K562 (cell line): Measurements from ENCODE around the gene TRPV6. TPM values are rescaled to one million over a fixed set of nuclear protein-coding genes. Genes with fewer than 3 reads are reported as not detected.

Source experiments
- ATF7 ChIP-seq: fragments of 450-650 bp; IDR thresholded peaks from 2 replicates; pipeline ENCODE4 v1.7.1; 2014; ENCODE audit warnings: mild to moderate bottlenecking, moderate library complexity
- BCL6 ChIP-seq: fragments of 250-450 bp; sonication (Bioruptor Pico); IDR thresholded peaks from 2 replicates; pipeline ENCODE4 v1.4.0; 2020
- C11orf30 ChIP-seq: fragments of 450-650 bp; IDR thresholded peaks from 2 replicates; pipeline ENCODE4 v1.6.1; 2016; ENCODE audit warnings: low read depth, mild to moderate bottlenecking
- DDX20 ChIP-seq: fragments of 450-650 bp; IDR thresholded peaks from 2 replicates; pipeline ENCODE4 v1.6.1; 2016; ENCODE audit warnings: missing genetic modification characterization, low read depth, mild to moderate bottlenecking, missing compliant biosample characterization, moderate library complexity
- EWSR1 ChIP-seq: fragments of 450-650 bp; IDR thresholded peaks from 2 replicates; pipeline ENCODE4 v1.6.1; 2018; ENCODE audit warnings: borderline replicate concordance, mild to moderate bottlenecking, low read depth, moderate library complexity; ENCODE audit not compliant: partially characterized antibody
- KLF10 ChIP-seq: fragments of 250-450 bp; sonication (Bioruptor Pico); IDR thresholded peaks from 2 replicates; pipeline ENCODE4 v1.6.1; 2021; ENCODE audit warnings: matching md5 sums
- MAFK ChIP-seq: IDR thresholded peaks from 2 replicates; pipeline ENCODE4 v1.6.1; 2011; ENCODE audit warnings: low read length, improper control_type of control experiment
- MBD2 ChIP-seq: sonication (generic); IDR thresholded peaks from 2 replicates; pipeline ENCODE4 v1.6.1; 2016; ENCODE audit warnings: low read depth, borderline replicate concordance
- MIER1 ChIP-seq: fragments of 450-650 bp; IDR thresholded peaks from 2 replicates; pipeline ENCODE4 v1.6.1; 2016; ENCODE audit warnings: antibody characterized with exemption, mild to moderate bottlenecking, low read depth
- SMARCA5 ChIP-seq: fragments of 450-650 bp; IDR thresholded peaks from 2 replicates; pipeline ENCODE4 v1.6.1; 2016
- SNIP1 ChIP-seq: fragments of 450-650 bp; IDR thresholded peaks from 2 replicates; pipeline ENCODE4 v1.7.1; 2017; ENCODE audit warnings: low read depth, mild to moderate bottlenecking
- SRSF9 ChIP-seq: fragments of 200-400 bp; formaldehyde crosslinking; IDR thresholded peaks from 2 replicates; pipeline ENCODE4 v1.6.1; 2017; ENCODE audit warnings: low read depth, low read length, borderline replicate concordance
- ZBTB40 ChIP-seq, 2 experiments: fragments of 450-650 bp in 1 of 2; sonication (generic) in 1 of 2; formaldehyde crosslinking in 1 of 2; IDR thresholded peaks; 2 replicates each; pipeline versions ENCODE4 v1.7.1 to v1.9.0; 2016 to 2022; ENCODE audit warnings: inconsistent platforms in 1 of 2, mild to moderate bottlenecking in 1 of 2, missing genetic modification reagents in 1 of 2
- ZNF41 ChIP-seq: fragments of 250-450 bp; sonication (Bioruptor Pico); conservative IDR thresholded peaks from 2 replicates; pipeline ENCODE4 v1.4.0; 2020; ENCODE audit warnings: mild to moderate bottlenecking
- ZNF75A ChIP-seq: fragments of 450-650 bp; formaldehyde crosslinking; IDR thresholded peaks from 2 replicates; pipeline ENCODE4 v1.4.0; 2020; ENCODE audit warnings: mild to moderate bottlenecking
- polyA plus RNA-seq, 8 experiments: library from polyadenylated mRNA; depleted of rRNA in 4 of 8; stranded (reverse) in 5 of 8; unstranded in 3 of 8; fragments of >200 nt; fragmentation: Nextera tagmentation in 2 of 8; fragmentation: Illumina TruSeq in 1 of 8; extraction: Ambion mirVana in 2 of 8; extraction: Trizol in 1 of 8; gene quantifications; 2 replicates each; pipeline versions ENCODE4 v1.2.1 to v1.2.3, GENCODE V29; 2011 to 2014; ENCODE audit warnings: inconsistent platforms in 1 of 8, missing spikeins in 1 of 8
- total RNA-seq, 7 experiments: library from RNA; depleted of rRNA in 6 of 7; stranded (reverse); fragments of >200 nt in 6 of 7; fragmentation: Illumina TruSeq in 2 of 7; extraction: Trizol in 2 of 7; gene quantifications; 2 replicates each; pipeline versions ENCODE4 v1.2.1 to v1.2.3, GENCODE V29; 2011 to 2021; ENCODE audit warnings: low replicate concordance in 1 of 7
- TF ChIP-seq, protein P1 (sequence below): fragments of 200-800 bp; sonication (Bioruptor generic); IDR thresholded peaks from 2 replicates; pipeline ENCODE4 v1.6.1; 2017; ENCODE audit warnings: missing genetic modification characterization, missing compliant biosample characterization
- TF ChIP-seq, protein P2 (sequence below): fragments of 250-450 bp; sonication (Bioruptor Pico); IDR thresholded peaks from 2 replicates; pipeline ENCODE4 v1.6.1; 2021; ENCODE audit warnings: mild to moderate bottlenecking

The TRPV6 gene
- total and polyA plus RNA-seq, 9 of the 15 experiments (the other 6 are each of a cell fraction or from before 2014, with no cell fraction given), result 0.04 to 0.36 (median 0.11) TPM

GRCh38 chr7:142838461-142839213 is 46.9 kb downstream of the TRPV6 start (continued):
- TF ChIP-seq SNIP1 (no peak), BCL6 (no peak), SMARCA5 (no peak), MAFK (peak; percentile 73; the same call in 1 of the 2 replicates), ZBTB40 (IDR thresholded peaks at IDR 0.05) (no peak), ZBTB40 (CRISPR knock-in tag; IDR thresholded peaks at IDR 0.05) (no peak), KLF10 (CRISPR knock-in tag) (no peak), SRSF9 (no peak), DDX20 (tag) (no peak), EWSR1 (no peak), ZNF75A (CRISPR knock-in tag) (no peak), C11orf30 (peak; percentile 77), ATF7 (0 out of 2 replicates have a peak, but pooled peaks have one; percentile 29), ZNF41 (CRISPR knock-in tag) (no peak), MIER1 (no peak), MBD2 (0 out of 2 replicates have a peak, but pooled peaks have one; percentile 19)
- TF ChIP-seq, protein P1, sequence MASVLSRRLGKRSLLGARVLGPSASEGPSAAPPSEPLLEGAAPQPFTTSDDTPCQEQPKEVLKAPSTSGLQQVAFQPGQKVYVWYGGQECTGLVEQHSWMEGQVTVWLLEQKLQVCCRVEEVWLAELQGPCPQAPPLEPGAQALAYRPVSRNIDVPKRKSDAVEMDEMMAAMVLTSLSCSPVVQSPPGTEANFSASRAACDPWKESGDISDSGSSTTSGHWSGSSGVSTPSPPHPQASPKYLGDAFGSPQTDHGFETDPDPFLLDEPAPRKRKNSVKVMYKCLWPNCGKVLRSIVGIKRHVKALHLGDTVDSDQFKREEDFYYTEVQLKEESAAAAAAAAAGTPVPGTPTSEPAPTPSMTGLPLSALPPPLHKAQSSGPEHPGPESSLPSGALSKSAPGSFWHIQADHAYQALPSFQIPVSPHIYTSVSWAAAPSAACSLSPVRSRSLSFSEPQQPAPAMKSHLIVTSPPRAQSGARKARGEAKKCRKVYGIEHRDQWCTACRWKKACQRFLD, result no peak
- TF ChIP-seq, protein P2, sequence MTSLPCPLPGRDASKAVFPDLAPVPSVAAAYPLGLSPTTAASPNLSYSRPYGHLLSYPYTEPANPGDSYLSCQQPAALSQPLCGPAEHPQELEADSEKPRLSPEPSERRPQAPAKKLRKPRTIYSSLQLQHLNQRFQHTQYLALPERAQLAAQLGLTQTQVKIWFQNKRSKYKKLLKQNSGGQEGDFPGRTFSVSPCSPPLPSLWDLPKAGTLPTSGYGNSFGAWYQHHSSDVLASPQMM (CRISPR knock-in tag), result no peak
